ENCODE measurements around the gene TDRD12.
"Not testable (repeated sequence)": the region's sequence is repeated elsewhere in the genome, so short reads cannot be mapped to it uniquely, and the experiment has no call there.

The TDRD12 gene

GRCh38 chr19:32852216-32852615 lies 132.6 kb downstream of the TDRD12 start:
- DNase-seq: no peak
- in situ Hi-C loops (cut with HindIII; ENCODE audit: low pct_ligation_motif_present, low pct_unique_long_range_greater_than_20kb, low sequenced_read_pairs): no loop called here

DNA sequence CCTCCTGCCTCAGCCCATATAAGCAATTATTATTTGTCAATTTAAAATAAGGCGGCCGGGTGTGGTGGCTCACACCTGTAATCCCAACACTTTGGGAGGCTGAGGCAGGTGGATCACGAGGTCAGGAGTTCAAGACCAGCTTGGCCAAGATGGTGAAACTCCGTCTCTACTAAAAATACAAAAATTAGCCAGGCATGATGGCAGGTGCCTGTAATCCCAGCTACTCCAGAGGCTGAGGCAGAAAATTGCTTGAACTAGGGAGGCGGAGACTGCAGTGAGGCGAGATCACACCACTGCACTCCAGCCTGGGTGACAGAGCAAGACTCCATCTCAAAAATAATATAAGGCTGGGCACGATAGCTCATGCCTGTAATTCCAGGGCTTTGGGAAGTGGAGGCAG lies 137.3 kb downstream of the TDRD12 start:
- DNase-seq; in situ Hi-C loops (cut with HindIII; ENCODE audit: low pct_ligation_motif_present, low pct_unique_long_range_greater_than_20kb, low sequenced_read_pairs): not testable (repeated sequence)

DNA sequence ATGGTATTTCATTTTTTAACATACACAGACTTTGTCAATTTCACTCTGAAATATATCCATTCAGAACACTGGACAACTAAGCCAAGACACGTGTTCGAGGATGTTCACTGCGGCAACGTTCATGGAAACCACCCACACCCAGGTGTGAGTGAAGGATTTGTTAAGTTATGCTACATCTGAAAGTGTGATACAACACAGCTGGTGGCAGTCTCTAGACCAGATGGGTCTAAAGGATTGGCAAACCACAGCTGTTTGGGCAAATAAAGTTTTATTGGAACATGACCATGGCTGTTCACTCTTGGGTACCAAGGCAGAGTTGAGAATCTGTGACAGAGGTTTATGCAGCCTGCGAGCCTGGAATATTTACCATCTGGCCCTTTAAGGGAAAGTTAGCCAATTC lies 138.0 kb downstream of the TDRD12 start:
- in situ Hi-C loops (cut with HindIII; ENCODE audit: low pct_ligation_motif_present, low pct_unique_long_range_greater_than_20kb, low sequenced_read_pairs): no loop called here
- no peak for DNase-seq

DNA sequence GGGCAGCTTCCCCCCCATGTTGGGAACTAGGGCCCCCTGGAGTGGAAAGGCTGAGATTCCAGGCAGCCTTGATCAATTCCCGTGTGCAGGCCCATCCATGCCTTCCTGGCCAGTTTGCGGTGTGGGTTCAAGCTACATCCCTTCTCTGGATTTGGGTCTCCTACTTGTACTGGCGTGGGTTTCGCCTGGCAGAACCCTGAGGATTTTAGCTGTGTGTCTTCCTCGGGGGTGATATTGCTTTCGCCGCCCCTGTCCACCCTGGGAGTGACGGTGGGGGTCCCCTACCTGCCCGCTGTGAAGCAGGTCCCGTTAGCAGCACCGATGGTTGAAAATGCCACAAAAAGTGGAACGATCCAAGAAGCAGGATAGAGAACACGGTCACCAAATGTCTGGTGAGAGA lies 138.6 kb downstream of the TDRD12 start:
- in situ Hi-C loops (cut with HindIII; ENCODE audit: low pct_ligation_motif_present, low pct_unique_long_range_greater_than_20kb, low sequenced_read_pairs): no loop called here
- no peak for DNase-seq

- DNase-seq: no peak
- in situ Hi-C loops (cut with HindIII; ENCODE audit: low pct_ligation_motif_present, low pct_unique_long_range_greater_than_20kb, low sequenced_read_pairs): no loop called here
These were observed 139.0 kb downstream of the TDRD12 start for GRCh38 chr19:32858559-32858958.

- in situ Hi-C loops (cut with HindIII; ENCODE audit: low pct_ligation_motif_present, low pct_unique_long_range_greater_than_20kb, low sequenced_read_pairs): no loop called here
- DNase-seq: no peak
These were observed 140.0 kb downstream of the TDRD12 start for GRCh38 chr19:32859591-32859990.

DNA sequence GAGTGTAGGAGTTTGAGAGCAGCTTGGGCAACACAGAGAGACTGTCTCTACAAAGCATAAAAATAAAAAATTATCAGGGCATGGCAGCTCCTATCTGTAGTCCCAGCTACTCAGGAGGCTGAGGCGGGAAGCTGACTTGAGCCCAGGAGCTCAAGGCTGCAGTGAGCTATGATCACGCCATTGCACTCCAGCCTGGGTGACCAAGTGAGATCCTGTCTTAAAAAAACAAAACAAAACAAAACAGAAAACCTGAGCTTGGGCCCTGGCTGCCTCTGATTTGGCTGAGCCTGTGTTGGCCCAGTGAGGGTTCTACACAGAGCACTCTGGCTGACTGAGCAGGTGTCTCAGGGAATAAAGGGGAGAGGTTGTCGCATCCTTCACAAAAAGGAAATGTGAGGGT lies 142.0 kb downstream of the TDRD12 start:
- in situ Hi-C loops (cut with HindIII; ENCODE audit: low pct_ligation_motif_present, low pct_unique_long_range_greater_than_20kb, low sequenced_read_pairs): no loop called here
- no peak for DNase-seq

DNA sequence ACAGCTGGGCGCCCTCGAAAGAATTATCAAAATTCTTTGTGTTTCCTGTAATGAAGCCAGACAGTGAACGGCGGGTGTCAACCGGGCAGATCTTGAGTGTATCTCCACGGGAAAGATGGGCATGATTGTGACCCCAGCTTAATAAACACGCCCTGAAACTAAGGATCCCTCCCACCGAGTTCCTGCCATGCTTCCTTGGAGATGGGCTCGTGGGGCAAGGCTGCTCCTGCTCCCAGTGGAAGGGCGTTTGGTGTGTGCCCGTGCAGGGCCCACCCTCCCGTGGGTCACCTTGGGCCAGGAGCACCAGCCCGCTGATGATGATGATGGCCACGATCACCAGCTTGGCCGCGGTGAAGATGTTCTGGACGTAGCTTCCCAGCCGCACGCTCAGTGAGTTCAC lies 142.6 kb downstream of the TDRD12 start:
- in situ Hi-C loops (cut with HindIII; ENCODE audit: low pct_ligation_motif_present, low pct_unique_long_range_greater_than_20kb, low sequenced_read_pairs): no loop called here
- no peak for DNase-seq

- in situ Hi-C loops (cut with HindIII; ENCODE audit: low pct_ligation_motif_present, low pct_unique_long_range_greater_than_20kb, low sequenced_read_pairs): no loop called here
- no peak for DNase-seq
These were observed 143.2 kb downstream of the TDRD12 start for GRCh38 chr19:32862741-32863140.

DNA sequence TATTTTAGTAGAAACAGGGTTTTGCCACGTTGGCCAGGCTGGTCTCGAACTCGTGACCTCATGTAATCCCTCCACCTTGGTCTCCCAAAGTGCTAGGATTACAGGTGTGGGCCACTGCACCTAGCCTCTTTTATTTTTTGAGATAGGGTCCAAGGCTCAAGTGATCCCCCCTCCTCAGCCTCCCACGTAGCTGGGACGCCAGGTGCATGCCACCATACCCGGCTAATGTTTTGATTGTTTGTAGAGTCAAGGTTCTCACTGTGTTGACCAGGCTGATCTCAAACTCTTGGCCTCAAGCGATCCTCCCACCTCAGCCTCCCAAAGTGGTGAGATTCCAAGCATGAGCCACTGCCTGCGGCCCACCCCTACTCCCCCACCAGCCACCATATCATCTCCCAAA lies 143.7 kb downstream of the TDRD12 start:
- DNase-seq: no peak
- in situ Hi-C loops (cut with HindIII; ENCODE audit: low pct_ligation_motif_present, low pct_unique_long_range_greater_than_20kb, low sequenced_read_pairs): no loop called here

GRCh38 chr19:32863841-32864240 lies 144.3 kb downstream of the TDRD12 start:
- in situ Hi-C loops (cut with HindIII; ENCODE audit: low pct_ligation_motif_present, low pct_unique_long_range_greater_than_20kb, low sequenced_read_pairs): no loop called here
- no peak for DNase-seq

- in situ Hi-C loops (cut with HindIII; ENCODE audit: low pct_ligation_motif_present, low pct_unique_long_range_greater_than_20kb, low sequenced_read_pairs): no loop called here
- DNase-seq: no peak
These were observed 144.9 kb downstream of the TDRD12 start for GRCh38 chr19:32864318-32865007.

DNA sequence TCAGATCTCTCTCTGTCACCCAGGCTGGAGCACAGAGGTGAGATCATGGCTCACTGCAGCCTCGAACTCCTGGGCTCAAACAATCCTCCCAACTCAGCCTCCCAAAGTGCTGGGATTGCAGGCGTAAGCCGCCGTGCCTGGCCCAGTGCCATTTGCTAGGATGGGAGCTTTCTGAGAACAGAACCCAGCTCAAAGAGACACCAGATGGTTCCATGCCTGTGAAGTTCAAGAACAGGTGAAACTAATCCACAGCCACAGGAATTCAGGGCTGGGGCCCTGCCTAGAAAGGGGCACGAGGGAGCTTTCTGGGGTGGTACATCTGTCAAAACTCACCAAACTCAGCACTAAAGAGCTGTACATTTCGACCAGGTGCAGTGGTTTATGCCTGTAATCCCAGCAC lies 145.8 kb downstream of the TDRD12 start:
- in situ Hi-C loops (cut with HindIII; ENCODE audit: low pct_ligation_motif_present, low pct_unique_long_range_greater_than_20kb, low sequenced_read_pairs): no loop called here
- DNase-seq: no peak

- DNase-seq: no peak
- in situ Hi-C loops (cut with HindIII; ENCODE audit: low pct_ligation_motif_present, low pct_unique_long_range_greater_than_20kb, low sequenced_read_pairs): no loop called here
These were observed 146.5 kb downstream of the TDRD12 start for GRCh38 chr19:32866061-32866460.

DNA sequence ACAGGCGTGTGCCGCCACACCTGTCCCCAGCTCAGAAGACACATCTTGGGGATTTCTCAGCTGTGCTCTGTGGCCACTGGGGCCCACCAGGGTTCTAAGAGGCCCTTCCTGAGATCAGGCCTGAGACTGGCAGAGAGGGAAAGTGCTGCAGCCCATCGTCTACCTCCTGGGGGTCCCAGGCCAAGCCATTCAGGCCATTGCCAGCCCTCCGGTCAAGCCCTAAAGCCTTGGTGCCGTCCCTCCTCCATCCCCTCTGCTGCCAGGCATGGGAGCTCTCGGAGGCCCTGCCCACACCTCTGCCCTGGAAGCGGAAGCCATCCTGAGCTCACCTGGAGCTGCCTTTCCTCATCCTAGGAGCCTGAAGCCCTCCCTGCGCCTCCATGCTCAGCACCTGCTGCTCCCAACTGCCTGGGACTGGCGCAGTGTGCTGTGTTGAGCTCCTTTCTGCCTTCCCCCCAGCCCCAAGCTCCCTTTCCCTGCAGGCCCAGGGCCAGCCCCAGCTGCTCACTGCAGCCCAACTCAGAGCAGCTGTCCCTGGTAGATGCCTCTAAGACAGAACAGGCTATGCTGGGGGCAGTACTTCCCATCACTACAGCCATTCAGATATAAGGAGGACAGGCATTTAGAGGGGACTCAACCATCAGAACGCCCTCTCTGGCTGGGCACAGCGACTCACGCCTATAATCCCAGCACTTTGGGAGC lies 147.1 kb downstream of the TDRD12 start:
- in situ Hi-C loops (cut with HindIII; ENCODE audit: low pct_ligation_motif_present, low pct_unique_long_range_greater_than_20kb, low sequenced_read_pairs): no loop called here

DNA sequence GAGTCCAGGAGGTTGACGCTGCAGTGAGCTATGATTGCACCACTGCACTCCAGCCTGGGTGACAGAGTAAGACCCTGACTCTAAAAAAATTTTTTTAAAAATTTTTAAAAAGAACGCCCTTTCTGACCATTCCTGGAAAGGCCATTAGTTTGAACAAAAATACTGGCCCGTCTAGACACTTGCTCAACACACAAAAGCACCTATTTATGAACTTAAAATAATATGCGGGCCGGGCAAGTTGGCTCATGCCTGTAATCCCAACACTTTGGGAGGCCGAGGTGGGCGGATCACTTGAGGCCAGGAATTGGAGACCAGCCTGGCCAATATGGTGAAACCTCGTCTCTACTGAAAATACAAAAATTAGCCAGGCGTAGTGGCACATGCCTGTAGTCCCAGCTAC lies 147.9 kb downstream of the TDRD12 start:
- in situ Hi-C loops (cut with HindIII; ENCODE audit: low pct_ligation_motif_present, low pct_unique_long_range_greater_than_20kb, low sequenced_read_pairs): not testable (repeated sequence)

More for the DNA sequence above, 147.1 kb downstream of the TDRD12 start:
- DNase-seq: no peak

DNA sequence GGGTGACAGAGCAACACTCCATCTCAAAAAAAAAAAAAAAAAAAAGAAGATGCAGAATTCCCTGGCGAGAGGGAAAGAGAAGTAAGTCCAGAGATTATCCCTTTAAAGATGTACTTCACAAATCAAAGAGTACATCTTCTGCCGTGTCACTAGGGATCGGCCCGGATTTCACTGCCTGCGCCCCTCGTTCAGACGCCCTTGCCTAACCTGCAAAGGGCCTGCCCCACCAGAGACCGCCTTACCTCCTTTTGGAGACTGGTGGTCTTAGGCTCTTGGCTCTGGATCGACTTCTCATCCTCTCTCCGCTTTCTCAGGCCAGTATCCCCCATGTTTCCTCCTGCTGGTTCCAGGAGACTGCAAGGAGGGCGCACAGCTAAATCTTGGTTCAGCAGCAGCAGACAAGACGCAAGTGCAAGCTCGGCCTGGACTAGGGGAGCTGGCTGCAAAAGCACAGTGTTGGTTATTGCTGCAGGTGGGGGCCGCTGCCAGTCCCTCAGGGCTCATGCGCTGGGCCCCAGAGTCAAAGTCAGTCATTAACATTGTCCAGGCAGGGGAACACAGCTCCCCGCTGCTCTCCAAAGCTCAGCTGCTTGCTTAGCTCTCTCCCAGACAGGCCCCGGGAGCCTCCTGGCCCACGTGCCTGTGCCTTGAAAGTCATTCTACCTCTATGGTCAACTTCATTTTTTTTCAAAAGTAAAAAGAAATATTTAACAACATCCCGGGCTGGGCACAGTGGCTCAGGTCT lies 148.8 kb downstream of the TDRD12 start:
- in situ Hi-C loops (cut with HindIII; ENCODE audit: low pct_ligation_motif_present, low pct_unique_long_range_greater_than_20kb, low sequenced_read_pairs): no loop called here
- no peak for DNase-seq

More for the DNA sequence above, 147.9 kb downstream of the TDRD12 start:
- DNase-seq: not testable (repeated sequence)

DNA sequence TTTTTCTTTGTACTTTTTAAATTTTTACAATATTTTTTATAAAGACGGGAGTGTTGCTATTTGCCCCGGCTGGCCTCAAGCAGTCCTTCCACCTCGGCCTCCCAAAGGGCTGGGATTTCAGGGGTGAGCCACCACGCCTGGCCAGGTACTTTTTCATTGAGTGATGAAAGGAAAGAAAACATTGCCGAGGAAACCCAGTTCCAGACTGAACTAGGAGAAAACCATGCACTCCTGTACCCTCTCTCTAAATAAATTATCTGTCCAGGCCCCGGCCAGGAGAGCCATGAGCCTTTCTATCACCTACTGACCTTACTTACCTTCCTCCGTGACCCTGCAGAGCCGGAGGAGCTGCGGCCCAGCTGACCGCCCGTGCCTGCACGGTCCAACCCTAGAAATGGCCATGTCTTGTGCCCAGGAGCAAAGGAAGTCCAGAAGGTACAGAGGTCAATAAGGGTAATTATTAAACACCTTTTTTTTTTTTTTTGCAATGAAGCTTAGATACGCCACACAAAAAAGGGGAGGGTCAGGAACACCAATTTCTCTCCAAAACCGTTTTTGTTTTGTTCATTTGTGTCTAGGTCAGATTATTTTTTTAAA lies 149.9 kb downstream of the TDRD12 start, which contains the start of gene SLC7A9:
TSS of gene SLC7A9 (minus strand) at position 399 of the 597 bp plus-strand sequence. CDS start 1,233 bp downstream, outside the sequence.
- in situ Hi-C loops (cut with HindIII; ENCODE audit: low pct_ligation_motif_present, low pct_unique_long_range_greater_than_20kb, low sequenced_read_pairs): no loop called here
- no peak for DNase-seq

GRCh38 chr19:32869966-32870573 lies 150.5 kb downstream of the TDRD12 start:
- DNase-seq: no peak
- in situ Hi-C loops (cut with HindIII; ENCODE audit: low pct_ligation_motif_present, low pct_unique_long_range_greater_than_20kb, low sequenced_read_pairs): no loop called here
